PC-9 (cell line): ENCODE measurements around the gene OLR1.

Source experiments
- EZH2 ChIP-seq: fragments of 200-600 bp; sonication (generic); IDR thresholded peaks from 2 replicates; pipeline ENCODE4 v1.8.0; 2017; ENCODE audit warnings: antibody characterized with exemption, low read depth
- TF ChIP-seq, protein P1 (sequence below): fragments of 200-600 bp; sonication (generic); conservative IDR thresholded peaks from 2 replicates; pipeline ENCODE4 v1.6.1; 2017; ENCODE audit warnings: mixed run types, antibody characterized with exemption, mild to moderate bottlenecking, moderate library complexity

- TF ChIP-seq, protein P1, sequence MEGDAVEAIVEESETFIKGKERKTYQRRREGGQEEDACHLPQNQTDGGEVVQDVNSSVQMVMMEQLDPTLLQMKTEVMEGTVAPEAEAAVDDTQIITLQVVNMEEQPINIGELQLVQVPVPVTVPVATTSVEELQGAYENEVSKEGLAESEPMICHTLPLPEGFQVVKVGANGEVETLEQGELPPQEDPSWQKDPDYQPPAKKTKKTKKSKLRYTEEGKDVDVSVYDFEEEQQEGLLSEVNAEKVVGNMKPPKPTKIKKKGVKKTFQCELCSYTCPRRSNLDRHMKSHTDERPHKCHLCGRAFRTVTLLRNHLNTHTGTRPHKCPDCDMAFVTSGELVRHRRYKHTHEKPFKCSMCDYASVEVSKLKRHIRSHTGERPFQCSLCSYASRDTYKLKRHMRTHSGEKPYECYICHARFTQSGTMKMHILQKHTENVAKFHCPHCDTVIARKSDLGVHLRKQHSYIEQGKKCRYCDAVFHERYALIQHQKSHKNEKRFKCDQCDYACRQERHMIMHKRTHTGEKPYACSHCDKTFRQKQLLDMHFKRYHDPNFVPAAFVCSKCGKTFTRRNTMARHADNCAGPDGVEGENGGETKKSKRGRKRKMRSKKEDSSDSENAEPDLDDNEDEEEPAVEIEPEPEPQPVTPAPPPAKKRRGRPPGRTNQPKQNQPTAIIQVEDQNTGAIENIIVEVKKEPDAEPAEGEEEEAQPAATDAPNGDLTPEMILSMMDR = no peak
- no peak for TF ChIP-seq EZH2
Measured at GRCh38 chr12:10212739-10213131, 40.8 kb upstream of the OLR1 start, which contains the start of gene GABARAPL1.
